Measurements from ENCODE around the gene C5orf52.
A peak's percentile ranks its signal among the peaks of the same experiment; 100 is the strongest.
"Not testable (repeated sequence)": the region's sequence is repeated elsewhere in the genome, so short reads cannot be mapped to it uniquely, and the experiment has no call there.

Gene C5orf52

GRCh38 chr5:157659868-157660660 lies 11.3 kb upstream of the C5orf52 start:
- H3K27me3 Mint-ChIP-seq: no peaks in the 10 kb centered on the region
- H3K4me1 Mint-ChIP-seq: peaks cover 6% of the 10 kb centered on the region
- no peak overlapping the region for H3K27ac Mint-ChIP-seq
- peaks cover 17% of the 10 kb centered on the region for H3K36me3 Mint-ChIP-seq
- peaks cover 7% of the 10 kb centered on the region for H3K9me3 Mint-ChIP-seq
- ATAC-seq (ENCODE audit: low read depth) (no peak), DNase-seq (ENCODE audit: low spot score in 2 of 2) (no peak)
- H3K4me3 Mint-ChIP-seq: no peak overlapping the region

DNA sequence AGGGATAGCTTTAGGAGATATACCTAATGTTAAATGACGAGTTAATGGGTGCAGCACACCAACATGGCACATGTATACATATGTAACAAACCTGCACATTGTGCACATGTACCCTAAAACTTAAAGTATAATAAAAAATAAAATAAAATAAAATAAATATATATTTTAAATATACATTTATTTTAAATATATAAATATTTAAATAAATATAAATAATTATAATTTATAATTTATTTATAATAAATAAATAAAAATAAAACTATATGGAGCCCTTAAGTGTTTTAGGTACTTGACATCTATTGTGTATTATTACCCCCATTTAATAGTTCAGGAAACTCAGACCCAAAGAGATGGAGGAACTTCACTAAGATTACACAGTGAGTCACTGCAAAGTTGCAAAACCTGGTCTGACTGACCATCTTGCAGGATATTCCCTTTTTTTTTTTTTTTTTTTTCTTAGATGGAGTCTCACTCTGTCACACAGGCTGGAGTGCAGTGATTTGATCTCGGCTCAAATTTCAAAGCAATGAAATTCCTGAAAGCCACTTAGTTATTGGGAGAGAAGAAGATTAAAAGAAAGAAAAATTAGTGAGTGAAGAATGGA lies 5.8 kb upstream of the C5orf52 start:
- Mint-ChIP-seq H3K4me3 (no peak overlapping the region), H3K9me3 (peaks cover 1% of the 10 kb centered on the region), H3K27me3 (no peaks in the 10 kb centered on the region), H3K36me3 (no peaks in the 10 kb centered on the region), H3K27ac (no peak overlapping the region), H3K4me1 (peaks cover 15% of the 10 kb centered on the region)
- ATAC-seq (ENCODE audit: low read depth) (no peak), DNase-seq (ENCODE audit: low spot score in 2 of 2) (no peak)

DNA sequence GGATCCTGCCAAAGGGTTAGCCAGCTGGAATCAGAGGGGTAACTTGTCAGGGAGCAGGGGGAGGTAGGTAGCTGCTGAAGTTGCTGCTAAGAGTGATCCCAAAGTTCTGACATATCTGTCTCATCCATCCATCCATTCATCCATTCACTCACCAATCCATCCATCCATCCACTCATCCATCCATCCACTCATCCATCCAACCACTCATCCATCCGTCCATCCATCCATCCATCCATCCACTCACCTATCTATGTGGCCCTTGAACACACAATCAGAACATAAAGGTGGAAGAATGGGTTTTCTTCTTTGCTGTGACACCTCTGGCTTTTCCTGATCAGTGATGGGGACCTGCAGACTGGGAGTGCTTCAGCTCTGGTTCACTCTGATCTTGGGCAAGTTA lies 3.0 kb upstream of the C5orf52 start:
- H3K4me3 Mint-ChIP-seq: no peak overlapping the region
- ATAC-seq (ENCODE audit: low read depth): no peak
- H3K4me1 Mint-ChIP-seq: peaks cover 22% of the 10 kb centered on the region
- H3K9me3 Mint-ChIP-seq: peaks cover 1% of the 10 kb centered on the region
- no peaks in the 10 kb centered on the region for H3K36me3 Mint-ChIP-seq
- DNase-seq (ENCODE audit: low spot score in 2 of 2): no peak
- no peaks in the 10 kb centered on the region for H3K27me3 Mint-ChIP-seq
- no peak overlapping the region for H3K27ac Mint-ChIP-seq

- no peaks in the 10 kb centered on the region for H3K36me3 Mint-ChIP-seq
- peak overlapping the region; percentile 84 for H3K27ac Mint-ChIP-seq
- ATAC-seq (ENCODE audit: low read depth): no peak
- H3K4me1 Mint-ChIP-seq: peaks cover 20% of the 10 kb centered on the region
- no peak for DNase-seq (ENCODE audit: low spot score in 2 of 2)
- no peaks in the 10 kb centered on the region for H3K27me3 Mint-ChIP-seq
- peak overlapping the region; percentile 98 for H3K4me3 Mint-ChIP-seq
- peaks cover 1% of the 10 kb centered on the region for H3K9me3 Mint-ChIP-seq
Observed at GRCh38 chr5:157669701-157670097, 1.6 kb upstream of the C5orf52 start.

- no peak for ATAC-seq (ENCODE audit: low read depth)
- H3K9me3 Mint-ChIP-seq: no peaks in the 10 kb centered on the region
- no peaks in the 10 kb centered on the region for H3K36me3 Mint-ChIP-seq
- peak overlapping the region; percentile 84 for H3K27ac Mint-ChIP-seq
- DNase-seq (ENCODE audit: low spot score in 2 of 2): peak in 1 of 2 donors; percentile 32
- H3K27me3 Mint-ChIP-seq: no peaks in the 10 kb centered on the region
- H3K4me3 Mint-ChIP-seq: peak overlapping the region; percentile 98
- peaks cover 20% of the 10 kb centered on the region for H3K4me1 Mint-ChIP-seq
Observed at GRCh38 chr5:157671592-157672330, 428 bp downstream of the C5orf52 start.

GRCh38 chr5:157672976-157673375 lies 1.6 kb downstream of the C5orf52 start:
- DNase-seq (ENCODE audit: low spot score in 2 of 2): no peak
- Mint-ChIP-seq H3K4me1 (peaks cover 20% of the 10 kb centered on the region), H3K9me3 (no peaks in the 10 kb centered on the region), H3K36me3 (no peaks in the 10 kb centered on the region), H3K27me3 (no peaks in the 10 kb centered on the region), H3K4me3 (no peak overlapping the region), H3K27ac (no peak overlapping the region)
- ATAC-seq (ENCODE audit: low read depth): no peak

GRCh38 chr5:157674351-157674750 lies 3.0 kb downstream of the C5orf52 start:
- H3K4me1 Mint-ChIP-seq: peaks cover 20% of the 10 kb centered on the region
- not testable (repeated sequence) for H3K27ac Mint-ChIP-seq; H3K4me3 Mint-ChIP-seq; H3K36me3 Mint-ChIP-seq; H3K27me3 Mint-ChIP-seq; H3K9me3 Mint-ChIP-seq; ATAC-seq (ENCODE audit: low read depth); DNase-seq (ENCODE audit: low spot score in 2 of 2)

DNA sequence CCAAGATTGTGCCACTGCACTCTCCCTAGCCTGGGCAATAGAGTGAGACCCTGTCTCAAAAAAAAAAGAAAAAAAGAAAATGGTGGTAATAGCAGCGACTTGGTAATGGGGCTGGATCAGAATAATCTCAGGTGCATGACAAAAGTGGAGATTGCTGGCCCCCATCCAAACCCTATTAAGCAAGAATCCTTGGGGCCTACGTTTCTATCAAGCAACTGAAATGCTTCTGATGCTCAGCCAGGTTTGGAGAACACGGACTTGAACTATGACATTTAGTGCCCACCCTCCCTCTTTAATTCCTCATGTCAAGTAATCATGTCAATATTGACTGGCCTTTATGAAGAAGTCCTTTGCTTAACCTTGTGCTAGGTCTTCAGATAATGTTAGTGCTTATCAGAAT lies 6.6 kb downstream of the C5orf52 start:
- ATAC-seq (ENCODE audit: low read depth) (no peak), DNase-seq (ENCODE audit: low spot score in 2 of 2) (no peak)
- Mint-ChIP-seq H3K27me3 (no peaks in the 10 kb centered on the region), H3K4me1 (no peaks in the 10 kb centered on the region), H3K27ac (no peak overlapping the region), H3K9me3 (no peaks in the 10 kb centered on the region), H3K4me3 (no peak overlapping the region), H3K36me3 (no peaks in the 10 kb centered on the region)

DNA sequence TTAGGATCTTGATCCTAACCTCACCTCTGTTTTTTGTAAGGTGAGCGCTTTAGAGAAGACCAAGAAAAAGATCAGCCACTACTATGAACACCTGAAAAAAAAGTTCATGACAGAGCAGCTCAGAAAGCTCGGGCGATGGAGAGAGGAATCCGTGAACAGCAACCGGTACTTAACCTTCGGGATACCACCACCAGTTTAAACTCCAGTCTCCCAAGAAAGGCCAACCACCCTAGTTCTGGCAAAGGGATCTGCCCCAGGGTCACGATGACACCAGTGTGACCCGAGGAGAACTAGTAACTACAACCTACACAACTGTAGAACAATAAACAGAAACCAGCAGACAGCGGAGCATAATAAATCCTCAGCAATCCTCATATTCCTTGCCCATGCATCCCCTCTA lies 8.5 kb downstream of the C5orf52 start:
- no peak overlapping the region for H3K27ac Mint-ChIP-seq
- no peaks in the 10 kb centered on the region for H3K27me3 Mint-ChIP-seq
- no peak overlapping the region for H3K4me3 Mint-ChIP-seq
- H3K36me3 Mint-ChIP-seq: no peaks in the 10 kb centered on the region
- H3K9me3 Mint-ChIP-seq: no peaks in the 10 kb centered on the region
- DNase-seq (ENCODE audit: low spot score in 2 of 2) (no peak), ATAC-seq (ENCODE audit: low read depth) (no peak)
- no peaks in the 10 kb centered on the region for H3K4me1 Mint-ChIP-seq

DNA sequence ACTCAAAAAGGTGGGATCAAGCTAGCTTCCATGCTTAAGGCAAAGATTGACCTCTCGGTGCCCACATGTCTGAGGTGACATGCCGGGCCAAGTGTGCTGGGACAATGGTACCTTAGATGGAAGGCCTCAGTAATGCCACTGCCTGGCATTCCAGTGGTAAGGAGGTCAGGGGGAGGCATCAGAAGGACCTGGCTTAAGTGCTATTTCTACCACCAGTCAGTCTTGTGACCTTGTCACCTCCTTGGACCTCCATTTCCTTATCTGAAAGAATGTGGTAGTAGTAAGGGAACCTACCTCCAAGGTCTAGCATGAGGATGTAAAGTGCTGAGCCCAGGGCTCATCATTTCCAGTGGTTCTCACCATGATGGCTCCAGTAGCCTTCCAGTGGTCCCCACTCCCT lies 8.9 kb downstream of the C5orf52 start:
- H3K4me3 Mint-ChIP-seq: no peak overlapping the region
- H3K4me1 Mint-ChIP-seq: no peaks in the 10 kb centered on the region
- H3K27me3 Mint-ChIP-seq: no peaks in the 10 kb centered on the region
- H3K9me3 Mint-ChIP-seq: no peaks in the 10 kb centered on the region
- DNase-seq (ENCODE audit: low spot score in 2 of 2) (no peak), ATAC-seq (ENCODE audit: low read depth) (no peak)
- H3K27ac Mint-ChIP-seq: no peak overlapping the region
- no peaks in the 10 kb centered on the region for H3K36me3 Mint-ChIP-seq

DNA sequence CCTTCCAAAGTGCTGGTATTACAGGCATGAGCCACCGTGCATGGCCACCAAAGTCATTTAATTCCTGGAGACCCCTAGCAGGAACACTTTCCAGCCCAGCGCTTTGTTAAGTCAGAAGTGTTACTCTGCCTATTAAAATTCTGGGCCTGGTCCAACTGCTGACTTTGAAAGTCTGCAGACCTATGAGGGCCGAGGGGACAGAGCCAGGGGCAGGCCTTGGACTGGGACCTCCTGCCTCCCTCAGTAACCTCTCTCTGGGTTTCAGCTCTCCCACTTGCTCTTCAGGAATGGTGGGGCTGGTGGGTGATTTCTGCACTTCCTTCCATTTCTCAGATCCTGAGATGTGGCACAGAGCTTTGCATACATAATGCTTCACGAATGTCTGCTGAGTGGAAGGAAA lies 9.7 kb downstream of the C5orf52 start:
- no peak overlapping the region for H3K27ac Mint-ChIP-seq
- ATAC-seq (ENCODE audit: low read depth) (no peak), DNase-seq (ENCODE audit: low spot score in 2 of 2) (no peak)
- H3K27me3 Mint-ChIP-seq: no peaks in the 10 kb centered on the region
- H3K9me3 Mint-ChIP-seq: no peaks in the 10 kb centered on the region
- no peak overlapping the region for H3K4me3 Mint-ChIP-seq
- H3K36me3 Mint-ChIP-seq: no peaks in the 10 kb centered on the region
- no peaks in the 10 kb centered on the region for H3K4me1 Mint-ChIP-seq

- Mint-ChIP-seq H3K27me3 (no peaks in the 10 kb centered on the region), H3K36me3 (no peaks in the 10 kb centered on the region), H3K4me3 (no peak overlapping the region)
Observed at GRCh38 chr5:157682257-157682656, 10.9 kb downstream of the C5orf52 start.

DNA sequence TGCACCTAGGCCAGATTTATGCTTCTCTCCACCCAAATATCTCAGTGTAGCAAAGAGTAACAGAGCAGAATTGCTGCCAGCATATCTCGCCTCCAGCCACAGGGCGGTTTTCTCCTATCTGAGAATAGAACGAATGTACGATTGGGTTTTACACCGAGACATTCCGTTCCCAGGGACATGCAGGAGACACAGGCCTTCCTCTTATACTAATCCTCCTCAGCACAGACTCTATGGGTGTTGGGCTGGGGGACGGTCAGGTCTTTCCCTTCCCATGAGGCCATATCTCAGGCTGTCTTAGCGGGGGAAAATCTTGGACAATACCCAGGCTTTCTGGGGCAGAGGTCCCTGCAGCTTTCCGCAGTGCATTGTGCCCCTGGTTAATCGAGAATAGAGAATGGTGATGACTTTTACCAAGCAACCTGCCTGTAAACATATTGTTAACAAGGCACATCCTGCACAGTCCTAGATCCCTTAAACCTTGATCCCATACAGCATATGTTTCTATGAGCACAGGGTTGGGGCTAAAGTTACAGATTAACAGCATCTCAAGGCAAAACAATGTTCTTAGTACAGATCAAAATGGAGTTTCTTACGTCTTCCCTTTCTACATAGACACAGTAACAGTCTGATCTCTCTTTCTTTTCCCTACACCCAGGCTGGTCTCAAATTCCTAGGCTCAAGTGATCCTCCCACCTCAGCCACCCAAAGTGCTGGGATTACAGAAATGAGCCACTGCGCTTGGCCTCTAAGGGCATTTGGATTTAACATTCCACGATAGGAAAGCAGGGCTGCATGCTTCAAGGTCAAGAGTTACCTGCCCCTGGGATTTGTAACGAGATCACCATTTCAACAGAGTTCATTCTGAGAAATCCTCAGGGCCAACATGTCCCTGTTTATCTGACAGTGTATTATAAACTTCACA lies 15.2 kb downstream of the C5orf52 start:
- ATAC-seq (ENCODE audit: low read depth); H3K4me1 Mint-ChIP-seq; DNase-seq (ENCODE audit: low spot score in 2 of 2); H3K27me3 Mint-ChIP-seq; H3K36me3 Mint-ChIP-seq; H3K9me3 Mint-ChIP-seq; H3K27ac Mint-ChIP-seq; H3K4me3 Mint-ChIP-seq: not testable (repeated sequence)

More at GRCh38 chr5:157682257-157682656, 10.9 kb downstream of the C5orf52 start:
- no peak for ATAC-seq (ENCODE audit: low read depth)
- no peak for DNase-seq (ENCODE audit: low spot score in 2 of 2)
- Mint-ChIP-seq H3K4me1 (no peaks in the 10 kb centered on the region), H3K27ac (no peak overlapping the region), H3K9me3 (no peaks in the 10 kb centered on the region)

DNA sequence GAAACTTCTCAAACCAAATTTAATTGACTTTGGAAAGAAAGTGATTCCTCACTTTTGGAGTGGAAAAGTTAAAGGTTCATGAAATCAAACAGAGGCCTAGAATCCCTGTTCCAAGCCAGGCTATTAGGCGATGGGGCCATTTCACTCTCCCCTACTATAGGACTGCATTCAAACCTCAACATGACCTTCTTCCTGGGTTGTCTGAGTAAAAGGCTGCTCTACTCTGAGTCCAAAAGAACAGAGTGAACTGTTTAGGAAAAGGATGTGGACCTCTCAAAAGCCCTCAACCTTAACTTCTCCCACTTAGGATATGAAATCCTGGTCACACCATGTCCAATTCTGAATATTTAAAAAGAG lies 15.8 kb downstream of the C5orf52 start:
- Mint-ChIP-seq H3K36me3 (no peaks in the 10 kb centered on the region), H3K4me1 (no peaks in the 10 kb centered on the region), H3K9me3 (peaks cover 3% of the 10 kb centered on the region), H3K4me3 (no peak overlapping the region), H3K27ac (no peak overlapping the region), H3K27me3 (peaks cover 2% of the 10 kb centered on the region)
- no peak for ATAC-seq (ENCODE audit: low read depth)
- DNase-seq (ENCODE audit: low spot score in 2 of 2): no peak

Measured in memory B cell (primary cell).